ENCODE data around the gene BID.

BID gene

DNA sequence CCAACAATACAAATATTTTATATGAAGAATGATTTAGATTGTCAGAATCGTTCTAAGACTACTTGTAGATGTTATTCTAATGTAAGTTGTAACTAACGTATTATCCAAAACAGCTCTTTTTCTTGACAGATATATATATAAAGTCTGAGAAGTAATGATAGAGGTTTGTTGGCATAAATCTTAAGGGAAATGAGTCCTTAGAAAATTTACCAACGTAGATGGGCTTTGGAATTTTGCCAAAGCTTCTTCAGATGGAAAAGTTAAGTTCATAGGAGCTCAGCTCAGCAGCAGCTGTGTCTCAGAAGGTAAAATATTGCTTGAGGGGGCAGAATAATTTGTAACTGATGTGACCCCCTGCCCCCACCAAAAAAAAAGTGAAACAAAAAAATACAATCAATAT lies 66.7 kb downstream of the BID start:
- DNase-seq (ENCODE audit: low read depth): no peak
- TF ChIP-seq CTCF (IDR thresholded peaks at IDR 0.05; ENCODE audit: insufficient read depth, low read depth, low read length, missing control alignments): no peak
- H3K4me3 ChIP-seq (ENCODE audit: low read length): no peak overlapping the region

DNA sequence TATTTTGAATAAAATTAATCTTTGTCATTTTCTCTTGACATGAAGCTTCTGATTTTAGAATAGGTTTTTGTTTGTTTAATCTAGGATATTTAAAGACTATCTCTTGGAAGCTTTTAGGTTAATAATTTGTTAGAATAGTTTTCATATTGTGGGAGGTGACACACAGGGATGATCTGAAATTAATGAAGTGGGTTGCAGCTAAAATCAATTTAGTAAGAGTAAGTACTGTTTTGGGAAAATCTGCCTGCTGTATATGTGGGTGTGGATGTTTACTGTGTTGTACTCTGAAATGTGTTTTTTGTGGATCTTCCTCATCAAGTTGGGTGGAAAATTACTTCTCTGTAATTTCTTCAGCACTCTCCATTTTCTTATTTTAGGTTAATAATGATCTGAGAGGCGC lies 67.3 kb downstream of the BID start:
- H3K4me3 ChIP-seq (ENCODE audit: low read length): no peak overlapping the region
- DNase-seq (ENCODE audit: low read depth): no peak
- TF ChIP-seq CTCF (IDR thresholded peaks at IDR 0.05; ENCODE audit: insufficient read depth, low read depth, low read length, missing control alignments): no peak

- no peak overlapping the region for H3K4me3 ChIP-seq (ENCODE audit: low read length)
- no peak for TF ChIP-seq CTCF (IDR thresholded peaks at IDR 0.05; ENCODE audit: insufficient read depth, low read depth, low read length, missing control alignments)
- peak; percentile 93 for DNase-seq (ENCODE audit: low read depth)
These were observed 68.0 kb downstream of the BID start for GRCh38 chr22:17705951-17706900.

- peak; percentile 54 for DNase-seq (ENCODE audit: low read depth)
- no peak for TF ChIP-seq CTCF (IDR thresholded peaks at IDR 0.05; ENCODE audit: insufficient read depth, low read depth, low read length, missing control alignments)
- no peak overlapping the region for H3K4me3 ChIP-seq (ENCODE audit: low read length)
These were observed 68.7 kb downstream of the BID start for GRCh38 chr22:17705546-17705945.

DNA sequence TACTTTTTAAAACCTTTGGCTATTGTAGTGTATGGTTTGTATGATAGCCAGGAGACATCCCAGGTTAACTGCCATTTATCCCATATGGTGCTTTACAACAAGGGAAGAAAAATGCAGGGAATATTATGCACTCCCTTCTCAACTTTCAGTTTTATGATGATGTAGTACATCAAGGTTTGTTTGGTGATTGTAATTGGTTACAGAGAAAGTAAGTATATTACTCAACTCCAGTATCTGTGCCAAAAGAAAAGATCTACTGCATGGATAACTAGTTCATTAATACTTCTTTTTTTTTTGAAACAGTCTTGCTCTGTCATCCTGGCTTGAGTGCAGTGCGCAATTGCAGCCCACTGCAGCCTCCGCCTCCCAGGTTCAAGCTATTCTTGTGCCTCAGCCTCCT lies 70.5 kb downstream of the BID start:
- TF ChIP-seq CTCF (IDR thresholded peaks at IDR 0.05; ENCODE audit: insufficient read depth, low read depth, low read length, missing control alignments): no peak
- no peak overlapping the region for H3K4me3 ChIP-seq (ENCODE audit: low read length)
- DNase-seq (ENCODE audit: low read depth): no peak

DNA sequence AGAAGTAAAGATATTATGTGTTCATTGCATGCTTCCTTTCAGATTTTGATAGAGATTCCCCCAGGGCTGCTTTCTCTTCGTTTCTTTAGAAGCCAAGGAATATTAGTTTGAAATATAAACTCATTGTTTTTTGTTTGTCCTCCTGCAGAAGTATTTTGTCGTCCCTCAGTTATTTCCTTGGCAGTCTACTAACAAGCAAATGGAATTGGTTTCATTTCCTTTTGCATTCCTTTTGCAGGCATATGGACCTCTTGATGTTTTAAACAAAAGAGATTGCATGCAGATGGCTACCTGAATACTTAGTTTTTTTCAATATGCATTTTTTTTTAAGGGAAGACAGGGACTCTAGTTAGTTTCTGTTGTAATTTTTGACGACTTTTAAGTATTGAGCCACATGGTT lies 73.5 kb downstream of the BID start:
- TF ChIP-seq CTCF (IDR thresholded peaks at IDR 0.05; ENCODE audit: insufficient read depth, low read depth, low read length, missing control alignments): no peak
- H3K4me3 ChIP-seq (ENCODE audit: low read length): no peak overlapping the region
- DNase-seq (ENCODE audit: low read depth): no peak
